HG02981 (cell line): ENCODE measurements around the gene CLTA.

Source experiments
- ATAC-seq: cut with Tn5 transposase; IDR thresholded peaks from one replicate; pipeline ENCODE4 v1.9.1; 2021; ENCODE audit warnings: mild to moderate bottlenecking, moderate library complexity; ENCODE audit not compliant: unreplicated experiment

CLTA gene, protein sequence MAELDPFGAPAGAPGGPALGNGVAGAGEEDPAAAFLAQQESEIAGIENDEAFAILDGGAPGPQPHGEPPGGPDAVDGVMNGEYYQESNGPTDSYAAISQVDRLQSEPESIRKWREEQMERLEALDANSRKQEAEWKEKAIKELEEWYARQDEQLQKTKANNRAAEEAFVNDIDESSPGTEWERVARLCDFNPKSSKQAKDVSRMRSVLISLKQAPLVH

DNA sequence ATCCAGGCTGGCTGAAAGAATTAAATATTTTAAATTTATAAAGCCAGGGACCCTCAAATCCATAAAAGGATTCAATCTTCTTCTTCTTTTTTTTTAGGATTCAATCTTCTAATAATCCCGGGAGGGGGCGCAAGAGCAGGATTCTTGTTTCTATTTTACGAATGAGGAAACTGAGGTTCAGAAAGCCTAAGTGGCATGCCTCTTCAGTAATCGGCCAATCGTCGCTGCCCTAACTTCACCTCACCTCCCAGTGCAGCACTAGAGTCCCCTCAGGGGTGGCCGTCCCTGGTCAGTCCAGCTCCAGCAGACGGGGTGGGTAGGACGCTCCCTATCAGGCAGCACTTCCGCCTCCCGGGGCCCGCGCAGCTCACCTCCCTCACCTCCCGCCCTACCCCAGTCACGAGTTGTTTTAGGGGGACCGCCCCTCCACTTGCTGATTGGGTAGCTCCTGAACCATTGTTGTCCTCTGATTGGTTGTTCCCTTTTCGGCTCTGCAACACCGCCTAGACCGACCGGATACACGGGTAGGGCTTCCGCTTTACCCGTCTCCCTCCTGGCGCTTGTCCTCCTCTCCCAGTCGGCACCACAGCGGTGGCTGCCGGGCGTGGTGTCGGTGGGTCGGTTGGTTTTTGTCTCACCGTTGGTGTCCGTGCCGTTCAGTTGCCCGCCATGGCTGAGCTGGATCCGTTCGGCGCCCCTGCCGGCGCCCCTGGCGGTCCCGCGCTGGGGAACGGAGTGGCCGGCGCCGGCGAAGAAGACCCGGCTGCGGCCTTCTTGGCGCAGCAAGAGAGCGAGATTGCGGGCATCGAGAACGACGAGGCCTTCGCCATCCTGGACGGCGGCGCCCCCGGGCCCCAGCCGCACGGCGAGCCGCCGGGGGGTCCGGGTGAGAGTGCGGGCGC is at the start of gene CLTA:
Gene CLTA (plus strand): TSS at position 534 of the 902 bp plus-strand sequence. CDS start 136 bp downstream, at position 670.
- ATAC-seq: peak; percentile 98

GRCh38 chr9:36141288-36141687 is 49.4 kb upstream of the CLTA start:
- ATAC-seq: no peak

DNA sequence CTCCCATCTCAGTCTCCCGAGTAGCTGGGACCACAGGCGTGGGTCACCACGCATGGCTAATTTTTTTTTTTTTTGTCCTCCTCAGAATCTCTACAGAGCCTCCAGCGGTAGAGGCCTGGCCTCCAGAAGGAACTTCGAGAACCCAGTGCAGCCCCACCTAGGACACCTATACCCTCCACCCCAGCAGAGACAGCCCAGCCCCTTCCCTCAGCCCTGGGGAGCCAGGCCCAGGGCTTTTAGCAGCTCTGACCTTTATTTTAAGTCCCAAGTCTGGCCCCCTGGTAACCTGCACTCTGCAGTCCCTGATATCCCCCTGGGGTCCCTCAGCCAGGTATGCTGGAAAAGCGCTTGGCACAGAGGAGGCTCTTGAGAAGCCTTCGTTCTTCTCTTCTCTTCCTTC is 49.0 kb upstream of the CLTA start:
- no peak for ATAC-seq

DNA sequence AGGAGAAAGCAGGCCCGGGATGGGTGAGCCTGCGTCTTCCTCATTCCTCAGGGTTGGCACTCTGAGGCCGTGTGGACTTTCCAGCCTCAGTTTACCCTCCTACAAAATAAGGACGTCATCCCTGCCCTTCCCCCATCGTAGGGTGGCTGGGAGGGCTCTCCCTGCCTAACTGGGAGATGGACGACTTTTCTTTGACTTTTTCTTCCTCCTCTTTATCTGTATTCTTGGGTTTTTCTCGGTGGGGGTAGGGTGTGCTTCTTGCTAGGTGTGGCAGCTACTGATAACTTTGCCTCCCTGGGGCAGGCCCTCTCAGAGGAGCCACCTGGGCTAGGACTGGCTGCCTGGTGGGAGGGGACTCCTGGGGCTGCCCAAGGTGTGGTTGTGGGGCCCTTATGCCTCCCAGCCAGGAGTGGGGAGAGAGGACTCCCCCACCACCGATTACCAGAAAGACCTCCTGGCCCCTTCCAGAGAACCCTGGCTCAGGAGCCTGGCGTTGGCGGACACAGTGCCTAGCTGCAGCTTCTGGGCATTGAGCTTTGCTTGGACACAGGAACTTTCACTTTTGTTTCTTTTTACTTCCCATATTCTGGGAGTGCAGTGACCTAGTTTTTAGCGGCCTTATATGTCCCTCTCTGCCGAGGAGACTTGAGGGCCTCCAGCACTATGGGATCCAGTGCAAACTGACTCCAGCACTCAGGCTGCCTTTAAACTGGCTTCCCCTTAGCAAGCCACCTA is 48.0 kb upstream of the CLTA start:
- ATAC-seq: no peak

DNA sequence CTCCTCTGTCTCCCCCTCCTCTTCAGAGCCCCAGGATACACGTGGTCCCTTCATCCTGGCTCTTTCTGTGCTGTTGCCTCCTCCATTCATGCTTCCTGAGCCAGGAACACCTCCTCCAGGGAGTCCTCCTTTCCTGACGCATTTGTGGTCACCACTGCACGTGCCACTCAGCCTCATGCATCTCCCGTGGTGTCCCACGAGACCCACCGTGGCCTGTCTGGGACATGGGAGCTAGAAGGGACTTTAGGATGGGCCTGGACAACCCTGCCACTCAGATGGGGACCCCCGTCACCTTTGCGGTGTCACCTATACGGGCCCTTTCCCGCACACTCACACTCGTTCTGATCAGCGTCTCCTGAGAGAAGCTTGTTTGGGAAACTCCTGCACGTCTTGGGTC is 47.5 kb upstream of the CLTA start:
- ATAC-seq: no peak

GRCh38 chr9:36144309-36145232 is 46.1 kb upstream of the CLTA start:
- no peak for ATAC-seq

- ATAC-seq: no peak
Observed at GRCh38 chr9:36145970-36146369, 44.8 kb upstream of the CLTA start.

GRCh38 chr9:36146651-36147050 is 44.1 kb upstream of the CLTA start:
- ATAC-seq: no peak

GRCh38 chr9:36147441-36148175 is 43.1 kb upstream of the CLTA start:
- ATAC-seq: no peak

GRCh38 chr9:36148311-36149051 is 42.2 kb upstream of the CLTA start:
- ATAC-seq: no peak

- no peak for ATAC-seq
Observed at GRCh38 chr9:36149197-36149596, 41.5 kb upstream of the CLTA start.

DNA sequence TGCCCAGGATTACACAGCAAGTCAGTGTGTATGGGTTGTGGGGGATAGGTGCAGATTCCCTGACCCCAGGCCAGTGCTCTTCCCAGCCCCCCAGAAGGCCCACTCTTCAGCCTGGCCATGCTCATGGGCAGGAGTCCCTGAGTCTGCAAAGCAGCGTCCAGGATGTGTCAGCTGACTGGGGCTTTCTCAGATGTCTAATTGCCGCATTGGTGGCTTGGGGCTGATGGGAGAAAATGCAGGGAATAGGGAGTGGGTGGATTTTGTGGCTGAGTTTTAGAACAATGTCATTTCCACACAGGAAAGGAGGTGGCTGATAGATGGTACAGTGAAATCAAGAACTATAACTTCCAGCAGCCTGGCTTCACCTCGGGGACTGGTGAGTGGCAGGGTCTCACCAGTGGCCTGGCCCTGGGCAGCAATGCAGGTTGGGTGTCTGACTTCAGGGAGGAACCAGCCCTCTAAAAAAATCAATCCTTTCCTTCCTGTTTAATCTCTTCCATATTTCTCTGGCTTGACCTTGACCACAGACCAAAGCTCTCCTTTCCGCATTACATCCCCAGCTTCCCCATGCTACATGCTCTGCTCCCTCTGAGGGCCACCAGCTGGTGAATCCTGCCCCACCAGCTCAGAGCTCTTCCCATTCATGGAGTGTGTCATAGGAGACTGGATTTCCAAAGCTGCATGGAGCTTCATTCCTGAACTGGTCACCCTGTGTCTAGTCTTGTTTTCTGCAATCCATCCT is 40.0 kb upstream of the CLTA start:
- no peak for ATAC-seq

- peak; percentile 86 for ATAC-seq
Observed at GRCh38 chr9:36151316-36152210, 39.2 kb upstream of the CLTA start.

- ATAC-seq: no peak
Observed at GRCh38 chr9:36152741-36153438, 37.8 kb upstream of the CLTA start.

DNA sequence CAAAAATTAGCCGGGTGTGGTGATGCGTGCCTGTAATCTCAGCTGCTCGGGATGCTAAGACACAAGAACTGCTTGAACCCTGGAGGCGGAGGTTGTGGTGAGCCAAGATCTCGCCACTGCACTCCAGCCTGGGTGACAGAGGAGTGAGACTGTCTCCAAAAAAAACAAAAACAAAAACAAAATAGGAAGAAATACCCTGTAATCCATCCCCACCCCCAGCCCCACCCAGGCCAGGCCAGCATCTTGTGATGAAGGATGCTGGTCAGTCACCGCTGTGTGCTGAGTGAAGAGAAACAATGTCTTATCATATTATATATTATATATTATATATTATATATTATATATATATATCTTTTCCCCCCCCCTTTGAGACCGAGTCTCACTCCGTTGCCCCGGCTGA is 37.0 kb upstream of the CLTA start:
- ATAC-seq: no peak

GRCh38 chr9:36154331-36154952 is 36.3 kb upstream of the CLTA start:
- no peak for ATAC-seq
